GM12892 (cell line): ENCODE data around the gene CCL15.

Source experiments
- POLR2A ChIP-seq: IDR thresholded peaks from 2 replicates; pipeline ENCODE4 v1.6.1; 2011; ENCODE audit warnings: low read depth, low read length, control low read depth
- POLR2AphosphoS5 ChIP-seq: IDR thresholded peaks from 2 replicates; pipeline ENCODE4 v1.6.1; 2011; ENCODE audit warnings: low read depth, low read length, control low read depth
- TAF1 ChIP-seq: IDR thresholded peaks from 2 replicates; pipeline ENCODE4 v1.6.1; 2011; ENCODE audit warnings: low read depth, mild to moderate bottlenecking, control low read depth, low read length, borderline replicate concordance

DNA sequence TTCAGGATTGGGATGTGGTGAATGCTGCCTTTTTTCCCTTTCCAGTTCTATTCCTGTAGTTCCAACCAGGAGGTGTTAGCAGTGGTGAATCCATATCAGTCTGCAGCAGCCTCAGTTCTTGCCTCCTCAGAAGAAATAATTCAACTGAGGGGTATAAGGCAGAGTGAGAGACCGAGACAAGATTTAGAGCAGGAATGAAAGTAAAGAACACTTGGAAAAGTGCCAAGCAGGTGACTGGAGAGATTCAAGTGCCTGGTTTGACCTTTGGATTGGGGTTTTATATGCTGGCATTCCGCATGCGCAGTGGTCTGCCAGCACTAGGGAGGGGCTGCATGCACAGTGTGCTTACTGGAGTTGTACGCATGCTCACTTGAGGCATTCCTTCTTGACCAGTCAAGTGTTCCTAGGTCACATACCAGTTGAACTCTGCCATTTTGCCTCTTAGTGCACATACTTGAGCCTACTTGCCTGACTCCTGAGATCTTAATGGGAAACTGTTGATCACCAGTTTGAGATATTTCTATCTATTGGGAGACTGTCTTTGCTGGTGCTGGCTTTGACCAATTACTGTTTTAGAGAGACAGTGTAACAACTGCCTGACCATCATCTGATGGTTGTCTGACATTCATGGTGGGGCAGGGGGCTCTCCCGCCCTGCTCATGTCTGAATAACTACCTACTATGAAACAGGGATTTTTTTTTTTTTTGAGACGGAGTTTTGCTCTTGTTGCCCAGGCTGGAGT, 680 bp upstream of the CCL15 start:
- TF ChIP-seq POLR2AphosphoS5, result no peak
- no peak for TF ChIP-seq TAF1
- TF ChIP-seq POLR2A, result no peak
